ENCODE measurements around the gene RERE.

The RERE gene

GRCh38 chr1:8355439-8356255, 461.8 kb downstream of the RERE start:
- DNase-seq = no peak

DNA sequence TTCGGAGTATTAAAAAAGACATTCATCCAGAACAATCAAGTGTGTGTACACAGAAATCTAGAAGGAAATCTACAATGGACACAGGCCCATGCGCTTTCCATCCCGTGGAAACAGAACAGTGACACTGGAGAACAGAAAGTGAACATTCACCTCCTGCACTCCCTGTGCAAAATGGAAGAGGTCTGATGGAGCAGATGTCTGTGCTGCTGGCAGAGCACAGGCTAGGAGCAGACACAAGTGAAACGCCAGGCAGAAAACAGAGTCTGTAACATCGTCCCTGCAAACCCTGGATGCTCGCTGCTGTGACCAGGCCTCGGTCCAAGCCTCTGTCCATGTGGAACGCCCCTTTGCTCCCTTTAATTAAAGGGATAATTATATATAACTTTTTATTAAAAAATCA, 463.4 kb downstream of the RERE start:
- DNase-seq = no peak

DNA sequence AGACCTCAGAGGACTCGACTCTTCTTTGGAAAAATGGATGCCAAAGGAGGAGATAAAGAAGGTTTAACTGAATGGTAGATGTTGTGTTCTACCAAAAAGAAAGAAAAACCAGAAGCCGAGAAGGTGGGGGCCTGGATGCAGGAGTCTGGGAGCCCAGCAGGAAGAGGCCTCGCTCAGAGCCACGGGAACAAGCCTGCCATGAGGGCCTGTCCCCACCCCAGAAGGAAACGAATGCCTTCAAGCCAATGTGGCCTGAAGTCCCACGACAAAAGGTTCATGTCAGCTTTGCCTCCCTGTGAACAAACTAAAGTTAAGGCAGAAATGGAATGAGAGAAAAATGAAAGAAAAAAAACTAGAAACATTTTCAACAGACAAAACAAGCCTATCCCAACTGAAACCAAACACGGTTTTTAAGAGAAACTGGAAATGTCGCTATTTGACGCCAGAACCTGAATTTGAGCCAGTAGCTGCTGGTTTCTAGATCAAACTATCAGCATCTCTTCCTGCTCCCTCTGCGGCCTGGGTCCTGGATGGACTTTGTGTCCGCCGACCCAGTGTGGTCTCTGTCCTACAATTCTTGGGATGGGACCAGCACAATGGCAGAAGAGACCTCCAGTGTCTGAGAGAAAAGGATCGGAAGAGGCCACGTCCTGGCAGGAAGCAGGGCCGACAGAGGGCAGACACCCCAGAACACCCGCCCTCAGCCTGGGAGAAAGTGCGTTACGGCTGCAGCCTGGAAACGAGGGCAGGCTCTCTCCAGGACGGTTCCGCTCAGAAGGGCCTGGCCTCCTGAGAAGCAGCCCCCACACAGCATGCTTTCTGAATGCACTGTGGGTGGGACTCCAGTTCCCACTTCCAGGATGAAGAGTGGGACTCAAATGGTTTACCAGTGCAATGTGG, 464.3 kb downstream of the RERE start:
- no peak for DNase-seq

DNA sequence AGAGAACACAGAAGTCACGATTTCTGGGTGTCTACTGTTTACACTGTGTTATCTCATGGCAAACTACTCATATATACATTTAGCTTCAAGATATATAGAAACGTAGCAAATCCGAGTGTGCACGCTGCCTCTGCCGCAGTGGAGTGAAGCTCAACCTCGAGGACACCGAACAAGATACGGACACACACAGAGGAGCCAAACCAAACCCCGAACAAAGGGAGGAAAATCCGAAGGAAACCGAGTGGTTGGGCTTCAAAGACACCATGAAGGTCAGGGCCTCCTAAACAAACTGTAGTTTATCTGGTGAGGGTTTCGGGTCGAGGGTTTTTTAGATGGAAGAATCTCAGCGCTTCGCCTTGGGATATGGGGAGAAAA, 465.0 kb downstream of the RERE start:
- DNase-seq = no peak

DNA sequence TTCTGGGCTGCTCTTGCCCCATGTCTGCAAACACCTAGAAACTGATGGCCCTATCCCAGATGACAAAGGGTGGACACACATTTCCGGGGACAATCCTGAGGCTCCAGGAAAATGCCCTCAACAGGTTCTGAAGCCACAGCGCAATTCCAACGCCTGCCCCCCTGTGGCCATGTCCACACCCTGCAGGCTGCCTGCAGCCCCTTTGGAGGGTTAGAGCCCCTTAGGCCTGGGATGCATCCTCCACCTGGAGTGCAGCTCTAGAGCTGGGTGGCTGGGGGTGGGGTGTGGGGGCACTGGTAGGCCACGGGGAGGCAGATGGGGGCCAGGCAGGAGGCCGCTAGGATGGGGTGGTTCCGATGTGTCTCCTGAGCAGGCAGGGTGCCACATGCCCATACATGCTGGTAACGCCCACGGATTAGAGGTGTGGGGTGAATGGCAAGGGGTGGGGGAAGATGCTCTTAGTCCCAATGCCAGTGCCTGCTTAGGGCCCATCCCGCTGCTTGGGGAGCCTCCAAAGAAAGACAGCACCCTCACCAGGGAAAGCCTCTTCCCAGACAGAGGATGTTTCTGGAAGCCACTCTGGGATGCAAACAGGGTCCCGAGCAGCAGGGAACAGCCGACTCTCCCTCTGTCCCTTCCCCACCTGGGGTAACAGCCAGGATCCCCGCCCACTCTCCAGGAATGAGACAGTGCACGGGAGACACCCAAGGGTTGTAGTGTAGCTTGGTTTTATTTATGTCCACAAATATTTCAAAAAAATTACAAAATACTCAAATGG, 465.6 kb downstream of the RERE start:
- no peak for DNase-seq

- DNase-seq = no peak
Measured at GRCh38 chr1:8350914-8351684, 466.3 kb downstream of the RERE start.

DNA sequence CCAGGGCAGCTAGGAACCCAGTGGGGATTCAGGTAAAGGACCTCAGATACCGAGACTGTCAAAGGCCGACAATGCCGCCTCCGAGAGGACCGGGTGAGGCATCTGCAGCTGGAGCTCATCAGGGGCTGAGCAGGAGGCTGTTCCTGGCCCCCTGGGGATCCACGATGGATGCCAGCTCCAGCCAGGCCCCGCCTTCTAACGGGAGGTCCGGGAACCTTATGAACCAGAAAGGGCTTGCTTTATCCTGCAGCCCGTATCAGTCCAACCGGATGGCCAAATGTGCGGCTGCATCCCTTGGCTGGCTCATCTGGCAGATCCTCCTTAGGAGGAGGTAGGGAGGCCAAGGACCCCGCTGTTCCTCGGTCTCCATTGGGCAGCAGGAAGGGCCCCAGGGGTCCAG, 467.5 kb downstream of the RERE start:
- no peak for DNase-seq

DNA sequence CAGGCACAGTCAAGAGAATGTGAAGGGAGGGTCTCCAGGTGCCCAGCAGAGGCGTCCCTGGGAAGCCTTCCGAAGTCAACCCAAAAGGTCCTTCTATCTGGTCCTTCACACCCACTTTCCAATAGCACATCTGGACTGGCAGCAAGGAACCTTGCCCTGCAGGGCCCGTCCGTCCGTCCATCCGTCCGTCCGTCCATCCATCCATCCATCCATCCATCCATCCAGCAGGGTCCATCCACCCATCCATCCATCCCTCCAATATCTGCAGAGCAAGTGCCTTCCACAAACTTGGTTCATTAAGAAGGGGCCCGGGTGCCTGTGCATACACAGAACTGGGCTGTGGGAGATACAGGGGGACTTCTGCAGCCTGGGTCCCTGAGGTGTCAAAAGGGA, 468.0 kb downstream of the RERE start:
- DNase-seq = no peak

DNA sequence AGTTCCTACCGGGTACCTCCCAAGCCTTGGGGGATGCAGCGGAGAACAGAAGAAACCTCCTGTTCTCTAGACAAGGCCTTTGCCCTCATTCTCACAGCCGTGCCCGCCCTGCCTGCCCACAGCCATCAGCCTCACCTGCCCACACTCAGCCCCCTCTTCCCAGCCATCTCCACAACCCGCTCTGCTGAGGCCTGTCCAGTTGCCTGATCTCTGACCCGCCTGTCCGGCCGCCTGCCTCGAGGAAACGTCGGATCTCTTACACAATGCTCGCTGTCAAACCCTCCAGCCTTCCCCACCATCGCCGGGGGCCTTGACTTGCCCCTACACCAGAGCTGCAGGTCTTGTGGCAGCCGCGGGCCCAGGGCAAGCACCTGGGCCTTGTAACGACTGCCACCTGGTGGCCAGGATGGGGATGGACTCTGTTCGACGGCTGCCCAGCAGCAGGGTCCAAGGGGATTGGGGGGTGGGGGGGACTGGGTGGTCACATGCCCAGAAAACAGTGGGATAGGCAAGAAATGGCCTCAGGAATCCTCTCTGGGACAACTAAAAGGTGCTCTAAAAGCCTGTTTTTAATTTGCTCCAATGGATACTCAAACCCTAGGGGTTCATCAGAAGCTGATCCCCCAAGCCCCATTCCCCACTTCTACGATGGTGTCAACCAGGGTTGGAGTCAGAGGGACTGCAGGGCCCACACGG, 468.5 kb downstream of the RERE start:
- no peak for DNase-seq

DNA sequence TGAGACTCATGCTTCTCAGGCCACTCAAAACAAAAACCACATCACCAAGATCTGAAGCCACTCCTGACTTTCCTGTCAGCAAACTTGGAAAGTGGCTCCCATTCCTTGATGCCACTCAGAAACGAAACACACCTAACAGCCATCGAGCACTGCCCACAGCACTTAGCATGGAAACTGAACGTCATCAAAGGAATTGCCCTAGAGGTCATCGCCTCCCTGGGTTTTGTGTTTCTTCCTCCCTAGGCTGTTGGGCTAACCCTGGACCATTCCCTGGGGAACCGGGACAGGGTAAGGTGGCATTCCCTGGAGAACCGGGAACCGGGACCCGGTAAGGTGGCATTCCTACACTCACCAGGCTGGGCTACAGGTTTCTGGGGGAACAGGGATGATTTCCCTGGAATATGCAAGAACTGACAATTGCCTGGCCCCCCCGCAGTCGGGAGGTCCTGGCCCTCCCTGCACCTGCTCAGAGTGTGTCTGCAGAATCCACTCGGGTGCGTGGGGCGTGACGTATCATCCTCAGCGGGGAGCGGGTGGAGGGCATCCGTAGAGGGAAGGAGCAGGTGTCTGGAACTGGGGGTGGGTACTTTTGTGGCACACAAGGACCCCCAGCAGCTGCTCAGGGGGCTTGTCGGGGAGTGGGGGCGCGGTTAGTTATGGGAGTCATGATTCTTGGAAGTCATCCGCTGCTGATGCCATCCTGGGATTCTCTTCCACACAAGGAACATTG, 469.2 kb downstream of the RERE start:
- DNase-seq = no peak

DNA sequence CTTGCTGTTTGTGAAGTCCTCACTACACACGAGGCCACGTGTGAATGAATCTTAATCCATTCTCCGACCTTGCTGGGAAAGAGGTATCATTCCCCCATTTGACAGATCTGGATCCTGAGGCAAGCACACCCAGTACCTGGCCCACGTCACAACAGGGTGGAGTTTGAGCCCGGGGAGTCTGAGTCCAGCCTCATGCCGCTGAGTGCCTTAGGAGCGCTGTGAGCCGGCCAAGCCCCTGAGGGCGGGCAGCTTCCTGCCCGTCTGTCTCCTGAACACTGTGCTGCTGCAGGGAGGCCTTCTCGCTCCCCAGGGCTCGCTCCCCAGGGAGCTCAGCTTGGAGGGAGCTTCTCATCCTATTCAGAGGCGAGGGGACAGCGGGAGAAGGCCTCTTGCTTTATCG, 469.8 kb downstream of the RERE start:
- DNase-seq = no peak

DNA sequence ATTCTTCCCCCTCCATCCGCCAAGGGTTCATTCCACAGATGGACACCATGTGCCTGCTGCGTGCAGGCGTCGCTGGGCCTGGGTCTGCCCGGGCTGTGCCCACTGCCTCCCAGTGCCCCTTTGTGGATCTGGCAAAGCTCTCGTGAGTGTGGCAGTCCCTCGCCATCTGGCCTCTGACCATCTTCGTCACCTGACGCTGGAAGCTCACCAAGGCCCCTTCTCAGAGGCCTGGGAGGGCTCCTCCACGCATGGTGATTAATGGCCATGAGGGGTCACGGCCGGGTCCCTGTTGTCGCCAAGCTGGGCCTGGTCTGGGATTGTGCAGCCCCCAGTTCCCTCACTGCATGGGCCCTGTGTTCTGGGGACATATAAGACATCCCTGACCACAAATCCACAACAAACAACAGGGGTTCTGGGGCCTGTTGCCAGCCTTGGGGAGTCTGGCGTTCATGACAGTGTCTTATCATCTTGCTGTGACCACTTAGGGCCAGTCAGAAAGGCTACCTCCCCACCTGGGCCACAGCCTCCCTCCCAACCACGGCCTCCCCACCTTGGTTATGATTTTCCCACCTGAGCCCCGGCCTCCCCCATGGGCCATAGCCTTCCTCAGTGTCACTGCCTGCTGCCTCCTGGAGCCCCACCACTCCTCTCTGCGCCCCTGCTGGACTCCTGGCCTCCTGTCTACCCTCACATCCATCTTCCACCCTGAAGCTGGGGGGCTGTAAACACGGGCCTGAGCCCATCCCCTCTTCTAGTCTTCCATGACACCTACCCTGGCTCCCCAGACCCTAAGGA, 471.6 kb downstream of the RERE start:
- DNase-seq = no peak

DNA sequence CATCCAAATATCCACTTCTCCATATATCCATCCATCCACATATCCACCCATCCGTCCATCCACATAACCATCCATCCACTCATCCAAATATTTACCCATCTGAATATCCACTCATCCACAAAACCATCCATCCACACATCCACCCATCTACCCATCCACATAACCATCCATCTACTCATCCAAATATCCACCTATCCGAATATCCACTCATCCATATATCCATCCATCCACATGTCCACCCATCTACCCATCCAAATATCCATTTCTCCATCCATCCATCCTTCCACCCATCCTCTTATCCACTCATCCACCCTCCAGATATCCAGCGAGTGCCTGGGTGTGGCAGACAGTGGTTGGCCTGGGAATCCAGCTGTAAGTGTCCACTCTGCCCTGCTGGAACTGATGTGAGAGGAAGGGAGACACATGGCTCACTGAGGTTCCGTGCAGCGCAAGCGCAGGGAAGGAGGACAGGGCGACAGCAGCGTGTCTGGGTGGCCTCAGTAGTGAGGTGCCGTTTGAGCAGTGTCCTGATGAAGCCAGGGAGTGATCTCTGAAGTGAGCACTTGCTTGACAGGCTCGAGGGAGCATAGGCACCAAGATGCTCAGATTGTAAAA, 472.4 kb downstream of the RERE start:
- DNase-seq = no peak

GRCh38 chr1:8343464-8344001, 473.9 kb downstream of the RERE start:
- DNase-seq = no peak

- no peak for DNase-seq
Measured at GRCh38 chr1:8343044-8343443, 474.4 kb downstream of the RERE start.

DNA sequence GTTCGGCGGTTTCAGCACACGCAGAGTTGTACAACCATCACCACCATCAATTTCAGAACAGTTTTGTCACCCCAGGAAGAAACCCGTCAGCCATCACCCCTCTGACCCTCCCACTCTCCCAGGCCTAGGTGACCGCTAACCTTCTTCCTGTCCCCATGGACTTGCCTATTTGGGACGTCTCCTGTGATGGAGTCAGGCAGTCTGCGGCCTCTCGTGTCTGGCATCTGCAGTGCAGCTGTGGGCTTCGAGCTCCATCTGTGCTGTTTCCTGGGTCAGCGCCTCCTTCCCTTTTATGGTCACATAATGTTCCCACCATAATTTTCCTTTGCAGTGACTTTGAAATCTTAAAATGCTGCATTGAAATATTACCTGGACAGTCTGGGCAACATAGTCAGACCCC, 475.1 kb downstream of the RERE start:
- DNase-seq = no peak

DNA sequence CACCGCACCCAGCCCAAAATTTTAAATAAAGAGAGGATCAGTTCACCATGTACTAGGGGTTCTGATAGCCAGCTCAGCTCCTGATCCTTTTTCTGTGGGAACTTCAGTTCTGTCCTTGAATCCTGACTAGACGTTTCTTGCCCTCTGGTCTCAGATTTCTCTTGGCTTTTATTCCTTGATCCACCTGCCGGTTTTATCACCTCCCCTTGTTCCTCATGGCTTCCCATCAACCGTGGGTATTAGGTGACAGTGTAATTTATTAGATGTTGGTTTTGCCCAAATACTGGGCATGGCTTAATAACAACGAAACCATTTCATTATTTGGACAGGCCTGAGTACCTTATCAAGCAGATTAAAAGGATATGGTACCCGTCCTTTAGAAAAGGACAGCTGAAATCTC, 477.0 kb downstream of the RERE start:
- DNase-seq = no peak

GRCh38 chr1:8339203-8339600, 478.2 kb downstream of the RERE start:
- DNase-seq = no peak

DNA sequence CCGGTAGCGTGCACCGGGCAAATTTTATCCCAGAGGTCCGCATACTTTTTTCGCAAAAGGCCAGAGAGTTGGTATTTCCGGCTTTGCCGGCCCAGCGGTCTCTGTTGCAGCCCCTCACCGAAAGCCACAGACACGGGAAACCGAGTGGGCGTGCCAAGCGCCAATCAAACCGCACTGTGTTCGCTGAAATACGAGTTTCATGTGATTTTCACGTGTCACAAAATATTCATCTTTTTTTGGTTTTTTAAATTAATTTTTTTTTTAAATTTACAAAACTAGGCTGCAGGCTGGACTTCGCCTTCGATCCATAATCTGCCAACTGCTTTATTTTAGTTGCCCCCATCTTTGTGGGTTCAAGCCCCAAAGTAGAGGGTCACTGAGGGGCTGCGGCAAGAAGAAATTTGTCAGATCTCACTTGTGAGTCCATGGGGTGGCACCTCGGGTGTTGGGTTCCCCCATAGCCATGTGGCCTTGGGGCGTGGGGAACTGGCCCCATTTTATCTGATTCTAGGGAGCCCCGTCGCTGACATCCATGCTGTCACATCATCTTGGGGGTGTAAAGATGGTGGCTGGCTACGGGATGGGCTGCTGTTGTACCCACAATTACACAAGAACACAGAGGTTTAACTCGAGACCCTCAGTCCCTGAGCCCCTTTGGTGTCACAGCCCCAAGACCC, 478.8 kb downstream of the RERE start:
- no peak for DNase-seq

Measured in cortex of kidney (tissue), 1 donor.